Upper lobe of left lung (tissue), 6 donors: ENCODE measurements around the gene ASB2. TPM values are rescaled to one million over a fixed set of nuclear protein-coding genes. Genes with fewer than 3 reads are reported as not detected.
A peak's percentile ranks its signal among the peaks of the same experiment; 100 is the strongest.

Experiments used
- ATAC-seq, 2 donors: fragments of 200-7000 bp; cut with Tn5 transposase; one replicate each; pipeline ENCODE4 v1.9.1; 2022; ENCODE audit warnings: mild to moderate bottlenecking in 2 of 2, moderate library complexity in 2 of 2; ENCODE audit not compliant: low FRiP score in 2 of 2
- DNase-seq, 2 donors: peaks; one replicate each; pipeline ENCODE4 v3.0.0-alpha.2; 2019 to 2020
- H3K27ac ChIP-seq, 4 donors: fragments of 200-600 bp; sonication (generic); one replicate each; pipeline ENCODE4 v1.5.1; 2016 to 2019
- H3K27me3 ChIP-seq, 4 donors: fragments of 200-600 bp; sonication (generic); one replicate each; pipeline ENCODE4 v1.5.1; 2017 to 2019
- H3K36me3 ChIP-seq, 4 donors: fragments of 200-600 bp; sonication (generic); one replicate each; pipeline ENCODE4 v1.5.1; 2016 to 2019
- H3K4me1 ChIP-seq, 4 donors: fragments of 200-600 bp; sonication (generic); one replicate each; pipeline ENCODE4 v1.5.1; 2018 to 2019
- H3K4me3 ChIP-seq, 4 donors: fragments of 200-600 bp; sonication (generic); one replicate each; pipeline ENCODE4 v1.5.1; 2017 to 2019; ENCODE audit warnings: mild to moderate bottlenecking in 2 of 4, moderate library complexity in 1 of 4
- H3K9me3 ChIP-seq, 4 donors: fragments of 200-600 bp; sonication (generic); one replicate each; pipeline ENCODE4 v1.5.1; 2018 to 2019
- CTCF ChIP-seq, 6 experiments: fragments of 450-650 bp in 4 of 6; fragments of 200-600 bp in 2 of 6; sonication (generic) in 2 of 6; IDR thresholded peaks; one replicate each; pipeline ENCODE4 v1.5.1; 2016 to 2019; ENCODE audit warnings: antibody characterized with exemption in 6 of 6
- EP300 ChIP-seq, 4 donors: sonication (generic); formaldehyde crosslinking; IDR thresholded peaks; one replicate each; pipeline ENCODE4 v1.5.1; 2017; ENCODE audit warnings: antibody characterized with exemption in 4 of 4, control low read depth in 2 of 4
- POLR2A ChIP-seq, 4 donors: fragments of 450-650 bp; IDR thresholded peaks; one replicate each; pipeline ENCODE4 v1.5.1; 2016 to 2017; ENCODE audit warnings: antibody characterized with exemption in 4 of 4, mild to moderate bottlenecking in 2 of 4
- POLR2AphosphoS5 ChIP-seq, 2 donors: sonication (generic); formaldehyde crosslinking; IDR thresholded peaks; one replicate each; pipeline ENCODE4 v1.5.1; 2017; ENCODE audit warnings: antibody characterized with exemption in 2 of 2
- WGBS, 2 donors: methylation state at CpG; one replicate each; pipeline ENCODE4 v1.1.5; 2017 to 2018; 5-methylcytosine and 5-hydroxymethylcytosine counted together
- total RNA-seq, 6 donors: library from RNA; depleted of rRNA in 4 of 6; stranded (reverse); fragments of >200 nt in 4 of 6; gene quantifications; one replicate each; pipeline versions ENCODE4 v1.1.0 to v1.2.1, GENCODE V29; 2016 to 2021
- donor health status: DM: no; HTN: no; CAD: no; lungs with moderate emphysema.
- donor health status: DM: no; HTN: yes; CAD: no; lungs with severe emphysema.

The ASB2 gene
- total RNA-seq, 6 donors from 2014 or later = 0.76 to 2.2 (median 1.9) TPM; not detected in 1

GRCh38 chr14:93964281-93964680, 12.1 kb downstream of the ASB2 start:
- no peak for TF ChIP-seq EP300 (IDR thresholded peaks at IDR 0.05)
- no peak for TF ChIP-seq CTCF (IDR thresholded peaks at IDR 0.05)
- no peak for TF ChIP-seq POLR2A (IDR thresholded peaks at IDR 0.05)
- TF ChIP-seq POLR2AphosphoS5 (IDR thresholded peaks at IDR 0.05) = no peak
- DNase-seq (no peak), ATAC-seq (no peak)
- Histone ChIP-seq H3K27ac (peak overlapping the region in 2 of 4 donors; percentile 4 to 22), H3K36me3 (no peaks in the 10 kb centered on the region), H3K4me3 (no peak overlapping the region), H3K4me1 (peaks cover 0 to 27% (median 8%) of the 10 kb centered on the region in 4 donors), H3K27me3 (no peaks in the 10 kb centered on the region), H3K9me3 (no peaks in the 10 kb centered on the region)
- 87 to 92% methylated on average over 6 to 10 of the region's 10 CpGs for WGBS, 2 donors

- Histone ChIP-seq H3K9me3 (no peaks in the 10 kb centered on the region), H3K4me3 (no peak overlapping the region), H3K36me3 (no peaks in the 10 kb centered on the region), H3K4me1 (peaks cover 0 to 30% (median 14%) of the 10 kb centered on the region in 4 donors), H3K27ac (peak overlapping the region in 1 of 4 donors; percentile 4), H3K27me3 (no peaks in the 10 kb centered on the region)
- 73 to 81% methylated on average over 4 of the region's 4 CpGs for WGBS, 2 donors
- TF ChIP-seq POLR2A (IDR thresholded peaks at IDR 0.05) (no peak), CTCF (IDR thresholded peaks at IDR 0.05) (no peak), POLR2AphosphoS5 (IDR thresholded peaks at IDR 0.05) (no peak), EP300 (IDR thresholded peaks at IDR 0.05) (no peak)
- no peak for ATAC-seq
- DNase-seq = no peak
Observed at GRCh38 chr14:93963692-93964091, 12.7 kb downstream of the ASB2 start.

- H3K9me3 ChIP-seq = no peaks in the 10 kb centered on the region
- no peaks in the 10 kb centered on the region for H3K36me3 ChIP-seq
- TF ChIP-seq CTCF (IDR thresholded peaks at IDR 0.05) (no peak), POLR2AphosphoS5 (IDR thresholded peaks at IDR 0.05) (peak in 1 of 2 donors; percentile 4)
- WGBS, 2 donors = 58 to 66% methylated on average over 11 to 16 of the region's 16 CpGs
- ATAC-seq (peak; percentile 49 to 58), DNase-seq (peak in 1 of 2 donors; percentile 52)
- H3K27ac ChIP-seq = peak overlapping the region; percentile 5 to 54 (median 22)
- H3K4me3 ChIP-seq = no peak overlapping the region
- no peaks in the 10 kb centered on the region for H3K27me3 ChIP-seq
- H3K4me1 ChIP-seq = peaks cover 0 to 30% (median 16%) of the 10 kb centered on the region in 4 donors
Observed at GRCh38 chr14:93962701-93963601, 13.4 kb downstream of the ASB2 start.

GRCh38 chr14:93961620-93962019, 14.8 kb downstream of the ASB2 start:
- no peak overlapping the region for H3K27ac ChIP-seq

More at GRCh38 chr14:93961620-93962019, 14.8 kb downstream of the ASB2 start:
- WGBS, 2 donors = 90 to 93% methylated on average over 8 of the region's 8 CpGs
- Histone ChIP-seq H3K4me1 (peaks cover 0 to 24% (median 17%) of the 10 kb centered on the region in 4 donors), H3K4me3 (no peak overlapping the region), H3K36me3 (no peaks in the 10 kb centered on the region), H3K27me3 (no peaks in the 10 kb centered on the region), H3K9me3 (no peaks in the 10 kb centered on the region)
- no peak for ATAC-seq
- DNase-seq = no peak
- TF ChIP-seq CTCF (IDR thresholded peaks at IDR 0.05) (no peak), POLR2AphosphoS5 (IDR thresholded peaks at IDR 0.05) (no peak), POLR2A (IDR thresholded peaks at IDR 0.05) (no peak), EP300 (IDR thresholded peaks at IDR 0.05) (no peak)
